Karpas-422 (cell line): Measurements from ENCODE around the gene ARMC10. TPM values are rescaled to one million over a fixed set of nuclear protein-coding genes. Genes with fewer than 3 reads are reported as not detected.
"Not testable (repeated sequence)": the region's sequence is repeated elsewhere in the genome, so short reads cannot be mapped to it uniquely, and the experiment has no call there.

Experiments used
- DNase-seq: peaks from one replicate; pipeline ENCODE4 v3.0.0-alpha.2; 2015
- H2AFZ ChIP-seq: fragments of 200-600 bp; sonication (generic); 2 replicates; pipeline ENCODE4 v1.6.1; 2014; ENCODE audit warnings: antibody characterized with exemption, low read length, mixed read lengths
- H3K27ac ChIP-seq: fragments of 200-600 bp; sonication (generic); 2 replicates; pipeline ENCODE4 v1.5.1; 2014; ENCODE audit warnings: mild to moderate bottlenecking, low read length, moderate library complexity
- H3K27me3 ChIP-seq: fragments of 200-600 bp; sonication (generic); 2 replicates; pipeline ENCODE4 v1.6.1; 2014; ENCODE audit warnings: low read length, mixed read lengths
- H3K36me3 ChIP-seq: fragments of 200-600 bp; sonication (generic); 2 replicates; pipeline ENCODE4 v1.6.1; 2014; ENCODE audit warnings: low read length, mixed read lengths; ENCODE audit not compliant: insufficient read depth
- H3K4me1 ChIP-seq: fragments of 200-600 bp; sonication (generic); 2 replicates; pipeline ENCODE4 v1.6.1; 2014; ENCODE audit warnings: mild to moderate bottlenecking, low read length, mixed read lengths
- H3K4me2 ChIP-seq: fragments of 200-600 bp; sonication (generic); 2 replicates; pipeline ENCODE4 v1.6.1; 2014; ENCODE audit warnings: low read length, low read depth, mild to moderate bottlenecking; ENCODE audit not compliant: poor library complexity, severe bottlenecking
- H3K4me3 ChIP-seq: fragments of 200-600 bp; sonication (generic); 2 replicates; pipeline ENCODE4 v1.5.1; 2014; ENCODE audit warnings: mild to moderate bottlenecking, antibody characterized with exemption, low read length, mixed read lengths
- H3K79me2 ChIP-seq: fragments of 200-600 bp; sonication (generic); 2 replicates; pipeline ENCODE4 v1.6.1; 2014; ENCODE audit warnings: mild to moderate bottlenecking, low read length, mixed read lengths
- H3K9ac ChIP-seq: fragments of 200-600 bp; sonication (generic); 2 replicates; pipeline ENCODE4 v1.6.0; 2014; ENCODE audit warnings: low read length
- H3K9me2 ChIP-seq: fragments of 200-600 bp; sonication (generic), shearing (Covaris generic); replicated peaks from 2 replicates; pipeline ENCODE4 v1.6.0; 2014; ENCODE audit warnings: mild to moderate bottlenecking, low read length, moderate library complexity; ENCODE audit not compliant: insufficient read depth
- H3K9me3 ChIP-seq: fragments of 300-700, 200-600 bp; sonication (generic); 2 replicates; pipeline ENCODE4 v1.6.1; 2014; ENCODE audit warnings: low read length, mixed read lengths
- H4K20me1 ChIP-seq: fragments of 200-600 bp; sonication (generic); 2 replicates; pipeline ENCODE4 v1.6.1; 2014; ENCODE audit warnings: mild to moderate bottlenecking, antibody characterized with exemption, low read length, low read depth; ENCODE audit not compliant: insufficient read depth
- total RNA-seq: library from RNA; depleted of rRNA; stranded (reverse); fragments of >200 nt; shearing (Covaris generic); gene quantifications from 2 replicates; pipeline ENCODE4 v1.2.3, GENCODE V29; 2014; ENCODE audit warnings: low replicate concordance

The ARMC10 gene
- total RNA-seq, 1 experiment from 2014 or later: 65.6 TPM

- Histone ChIP-seq H3K4me2 (no peak overlapping the region), H3K4me1 (peaks cover 15% of the 10 kb centered on the region), H3K27ac (no peak overlapping the region), H3K27me3 (no peaks in the 10 kb centered on the region), H4K20me1 (0 out of 2 replicates have a peak, but pooled peaks cover 4% of the 10 kb centered on the region), H2AFZ (no peak overlapping the region), H3K9ac (no peak overlapping the region), H3K36me3 (no peaks in the 10 kb centered on the region), H3K9me2 (no peaks in the 10 kb centered on the region), H3K9me3 (no peaks in the 10 kb centered on the region), H3K79me2 (peaks cover 7% of the 10 kb centered on the region), H3K4me3 (no peak overlapping the region)
- no peak for DNase-seq
Observed at GRCh38 chr7:103071000-103071399, 3.9 kb upstream of the ARMC10 start.

GRCh38 chr7:103073989-103074518, 886 bp upstream of the ARMC10 start:
- Histone ChIP-seq H3K79me2 (peaks cover 37% of the 10 kb centered on the region), H3K9me2 (no peaks in the 10 kb centered on the region), H3K9ac (peak overlapping the region; percentile 92), H3K27me3 (no peaks in the 10 kb centered on the region), H3K4me3 (peak overlapping the region; percentile 89), H3K36me3 (no peaks in the 10 kb centered on the region), H3K4me1 (peaks cover 25% of the 10 kb centered on the region), H2AFZ (peak overlapping the region; percentile 99), H3K9me3 (no peaks in the 10 kb centered on the region), H3K4me2 (peak overlapping the region; percentile 94), H3K27ac (no peak overlapping the region; the same call in 1 of the 2 replicates), H4K20me1 (0 out of 2 replicates have a peak, but pooled peaks cover 4% of the 10 kb centered on the region)
- no peak for DNase-seq

GRCh38 chr7:103075337-103075918, 488 bp downstream of the ARMC10 start:
- peaks cover 50% of the 10 kb centered on the region for H3K79me2 ChIP-seq
- H3K9me2 ChIP-seq: no peaks in the 10 kb centered on the region
- DNase-seq: peak; percentile 88
- peak overlapping the region; percentile 94 for H3K4me2 ChIP-seq
- peak overlapping the region; percentile 53 for H3K27ac ChIP-seq
- H2AFZ ChIP-seq: 0 out of 2 replicates have a peak overlapping the region, but pooled peaks have one; percentile 1
- H3K27me3 ChIP-seq: no peaks in the 10 kb centered on the region
- H3K9ac ChIP-seq: peak overlapping the region; percentile 92
- no peaks in the 10 kb centered on the region for H3K9me3 ChIP-seq
- peaks cover 25% of the 10 kb centered on the region for H3K4me1 ChIP-seq
- 0 out of 2 replicates have a peak, but pooled peaks cover 4% of the 10 kb centered on the region for H4K20me1 ChIP-seq
- peak overlapping the region; percentile 89 for H3K4me3 ChIP-seq
- H3K36me3 ChIP-seq: no peaks in the 10 kb centered on the region

- Histone ChIP-seq H3K9me3 (no peaks in the 10 kb centered on the region), H3K27me3 (no peaks in the 10 kb centered on the region), H3K9me2 (no peaks in the 10 kb centered on the region), H3K4me3 (peak overlapping the region; percentile 12; the same call in 1 of the 2 replicates), H3K36me3 (no peaks in the 10 kb centered on the region), H4K20me1 (0 out of 2 replicates have a peak, but pooled peaks cover 4% of the 10 kb centered on the region), H3K9ac (no peak overlapping the region), H3K4me1 (peaks cover 30% of the 10 kb centered on the region), H3K4me2 (peak overlapping the region; percentile 94), H2AFZ (no peak overlapping the region), H3K27ac (no peak overlapping the region), H3K79me2 (peaks cover 62% of the 10 kb centered on the region)
- DNase-seq: peak; percentile 22
Observed at GRCh38 chr7:103076764-103077163, 1.8 kb downstream of the ARMC10 start.

- peak overlapping the region; percentile 94 for H3K4me2 ChIP-seq
- no peaks in the 10 kb centered on the region for H3K27me3 ChIP-seq
- H3K9me3 ChIP-seq: no peaks in the 10 kb centered on the region
- no peak overlapping the region for H3K4me3 ChIP-seq
- no peak overlapping the region for H2AFZ ChIP-seq
- no peak overlapping the region for H3K27ac ChIP-seq
- DNase-seq: no peak
- H3K9me2 ChIP-seq: no peaks in the 10 kb centered on the region
- H3K36me3 ChIP-seq: no peaks in the 10 kb centered on the region
- H4K20me1 ChIP-seq: 0 out of 2 replicates have a peak, but pooled peaks cover 4% of the 10 kb centered on the region
- H3K79me2 ChIP-seq: peaks cover 67% of the 10 kb centered on the region
- no peak overlapping the region for H3K9ac ChIP-seq
- peaks cover 34% of the 10 kb centered on the region for H3K4me1 ChIP-seq
Observed at GRCh38 chr7:103077318-103077717, 2.4 kb downstream of the ARMC10 start.

- not testable (repeated sequence) for DNase-seq, H3K9me2 ChIP-seq, H3K9me3 ChIP-seq, H3K4me2 ChIP-seq, H3K36me3 ChIP-seq, H3K4me3 ChIP-seq, H4K20me1 ChIP-seq, H3K27me3 ChIP-seq, H3K9ac ChIP-seq, H3K27ac ChIP-seq, H2AFZ ChIP-seq
- peaks cover 76% of the 10 kb centered on the region for H3K79me2 ChIP-seq
- H3K4me1 ChIP-seq: peaks cover 41% of the 10 kb centered on the region
Observed at GRCh38 chr7:103078226-103078625, 3.3 kb downstream of the ARMC10 start.

GRCh38 chr7:103079836-103080235, 4.9 kb downstream of the ARMC10 start:
- no peaks in the 10 kb centered on the region for H3K9me3 ChIP-seq
- H3K4me3 ChIP-seq: no peak overlapping the region
- peaks cover 29% of the 10 kb centered on the region for H3K4me1 ChIP-seq
- H3K27me3 ChIP-seq: no peaks in the 10 kb centered on the region
- no peak for DNase-seq
- peaks cover 79% of the 10 kb centered on the region for H3K79me2 ChIP-seq
- H3K4me2 ChIP-seq: no peak overlapping the region
- H3K9ac ChIP-seq: no peak overlapping the region
- H3K9me2 ChIP-seq: no peaks in the 10 kb centered on the region
- H2AFZ ChIP-seq: no peak overlapping the region
- 0 out of 2 replicates have a peak, but pooled peaks cover 4% of the 10 kb centered on the region for H4K20me1 ChIP-seq
- no peak overlapping the region for H3K27ac ChIP-seq
- peaks cover 16% of the 10 kb centered on the region; the same call in 1 of the 2 replicates for H3K36me3 ChIP-seq

GRCh38 chr7:103080923-103081322, 6.0 kb downstream of the ARMC10 start:
- Histone ChIP-seq H3K4me2 (no peak overlapping the region), H3K4me3 (no peak overlapping the region), H4K20me1 (0 out of 2 replicates have a peak, but pooled peaks cover under 1% of the 10 kb centered on the region), H3K27ac (no peak overlapping the region), H3K79me2 (peaks cover 72% of the 10 kb centered on the region), H3K9ac (no peak overlapping the region), H3K9me3 (no peaks in the 10 kb centered on the region), H3K27me3 (no peaks in the 10 kb centered on the region), H3K9me2 (no peaks in the 10 kb centered on the region), H2AFZ (no peak overlapping the region), H3K36me3 (peaks cover 16% of the 10 kb centered on the region; the same call in 1 of the 2 replicates), H3K4me1 (peaks cover 27% of the 10 kb centered on the region)
- no peak for DNase-seq
